ENCODE measurements around the gene CD74. TPM values are rescaled to one million over a fixed set of nuclear protein-coding genes. Genes with fewer than 3 reads are reported as not detected.
A peak's percentile ranks its signal among the peaks of the same experiment; 100 is the strongest.

CD74 gene
- total and polyA plus RNA-seq, 2 donors (not counting 1 experiment from before 2014, with no cell fraction given): 1.3 to 5.9 TPM

GRCh38 chr5:150358261-150359095, 54.2 kb downstream of the CD74 start:
- peak overlapping the region; percentile 71 for H3K27ac ChIP-seq (ENCODE audit: insufficient read depth, low read length)
- no peak for TF ChIP-seq EZH2 (IDR thresholded peaks at IDR 0.05; ENCODE audit: low read length, missing control alignments)
- TF ChIP-seq, protein P1, sequence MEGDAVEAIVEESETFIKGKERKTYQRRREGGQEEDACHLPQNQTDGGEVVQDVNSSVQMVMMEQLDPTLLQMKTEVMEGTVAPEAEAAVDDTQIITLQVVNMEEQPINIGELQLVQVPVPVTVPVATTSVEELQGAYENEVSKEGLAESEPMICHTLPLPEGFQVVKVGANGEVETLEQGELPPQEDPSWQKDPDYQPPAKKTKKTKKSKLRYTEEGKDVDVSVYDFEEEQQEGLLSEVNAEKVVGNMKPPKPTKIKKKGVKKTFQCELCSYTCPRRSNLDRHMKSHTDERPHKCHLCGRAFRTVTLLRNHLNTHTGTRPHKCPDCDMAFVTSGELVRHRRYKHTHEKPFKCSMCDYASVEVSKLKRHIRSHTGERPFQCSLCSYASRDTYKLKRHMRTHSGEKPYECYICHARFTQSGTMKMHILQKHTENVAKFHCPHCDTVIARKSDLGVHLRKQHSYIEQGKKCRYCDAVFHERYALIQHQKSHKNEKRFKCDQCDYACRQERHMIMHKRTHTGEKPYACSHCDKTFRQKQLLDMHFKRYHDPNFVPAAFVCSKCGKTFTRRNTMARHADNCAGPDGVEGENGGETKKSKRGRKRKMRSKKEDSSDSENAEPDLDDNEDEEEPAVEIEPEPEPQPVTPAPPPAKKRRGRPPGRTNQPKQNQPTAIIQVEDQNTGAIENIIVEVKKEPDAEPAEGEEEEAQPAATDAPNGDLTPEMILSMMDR (conservative IDR thresholded peaks at IDR 0.05 in 1 of 2, IDR thresholded peaks at IDR 0.05 in 1 of 2; ENCODE audit: low read depth in 1 of 2, low read length in 2 of 2): no peak

DNA sequence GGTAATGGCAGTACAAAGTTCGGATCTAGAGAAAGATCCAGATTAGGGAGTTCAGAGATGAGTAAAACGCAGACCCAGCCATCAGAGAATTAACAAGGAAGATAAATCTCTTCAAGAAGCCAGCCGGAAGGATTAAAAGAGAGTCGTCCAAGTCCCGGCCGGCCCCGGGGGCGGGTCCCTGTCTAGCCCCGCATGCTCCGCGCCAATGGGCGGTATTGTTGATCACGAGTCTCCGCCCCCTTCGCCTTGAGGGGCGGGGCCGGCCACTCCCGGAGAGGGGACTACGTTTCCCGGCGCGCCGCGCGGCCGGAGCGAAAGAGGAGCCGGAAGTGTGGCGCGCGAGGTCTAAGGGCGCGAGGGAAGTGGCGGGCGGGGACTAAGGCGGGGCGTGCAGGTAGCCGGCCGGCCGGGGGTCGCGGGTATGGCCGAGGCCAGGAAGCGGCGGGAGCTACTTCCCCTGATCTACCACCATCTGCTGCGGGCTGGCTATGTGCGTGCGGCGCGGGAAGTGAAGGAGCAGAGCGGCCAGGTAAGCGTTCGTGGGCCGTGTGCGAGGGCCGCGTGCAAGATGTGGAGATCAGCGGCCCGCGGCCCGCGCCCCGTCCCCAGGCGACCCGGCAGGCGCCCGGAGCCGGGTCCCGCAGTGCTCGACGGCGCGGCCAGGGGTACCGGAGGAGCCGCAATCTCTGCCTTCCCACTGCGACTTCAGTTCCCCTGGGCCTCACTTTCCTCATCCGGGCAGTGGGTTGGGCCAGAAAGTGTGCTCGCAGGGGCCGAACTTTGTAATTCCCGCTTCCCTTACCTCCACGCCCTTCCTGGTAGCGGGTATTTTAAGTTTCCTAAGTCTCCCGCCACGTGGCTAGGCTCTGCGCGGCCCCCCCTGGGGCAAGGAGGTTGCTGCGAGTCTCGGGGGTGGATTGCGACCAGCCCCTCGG, 55.1 kb downstream of the CD74 start, which contains the start of gene TCOF1:
TCOF1 (plus strand) TSS at position 372 of the 935 bp plus-strand sequence; CDS start at position 422, 50 bp downstream.
- Histone ChIP-seq H3K79me2 (ENCODE audit: control insufficient read depth, insufficient read depth, low read length) (peaks cover 25% of the 10 kb centered on the region), H3K4me3 (replicated peaks in 1 of 4; ENCODE audit: control extremely low read depth in 1 of 4, insufficient read depth in 1 of 4, low read depth in 3 of 4, low read length in 4 of 4) (peak within 1 kb of the TSS; percentile 85 to 88 (median 86)), H2AFZ (ENCODE audit: low read length) (peak within 1 kb of the TSS; percentile 74), H3K36me3 (ENCODE audit: control insufficient read depth, insufficient read depth, low read length) (peaks cover 8% of the 10 kb centered on the region), H3K4me1 (ENCODE audit: control insufficient read depth, extremely low read depth, insufficient read depth, low read length) (no peaks in the 10 kb centered on the region), H3K27ac (ENCODE audit: insufficient read depth, low read length) (peak within 1 kb of the TSS; percentile 71), H4K20me1 (ENCODE audit: control insufficient read depth, extremely low read depth, insufficient read depth, low read length) (no peaks in the 10 kb centered on the region), H3K9me3 (ENCODE audit: control insufficient read depth, insufficient read depth, low read depth, low read length) (no peaks in the 10 kb centered on the region), H3K4me2 (ENCODE audit: extremely low read depth, insufficient read depth, low read length) (peak within 1 kb of the TSS; percentile 89), H3K9ac (ENCODE audit: insufficient read depth, low read length) (peak within 1 kb of the TSS; percentile 80), H3K27me3 (ENCODE audit: control insufficient read depth, insufficient read depth, low read length) (no peaks in the 10 kb centered on the region)
- no peak for TF ChIP-seq EZH2 (IDR thresholded peaks at IDR 0.05; ENCODE audit: low read length, missing control alignments)
- TF ChIP-seq, protein P1 (conservative IDR thresholded peaks at IDR 0.05 in 1 of 2, IDR thresholded peaks at IDR 0.05 in 1 of 2; ENCODE audit: low read depth in 1 of 2, low read length in 2 of 2): no peak
- DNase-seq (ENCODE audit: low read depth in 2 of 2): peak; percentile 90 to 92

More at GRCh38 chr5:150358261-150359095, 54.2 kb downstream of the CD74 start:
- H3K9me3 ChIP-seq (ENCODE audit: control insufficient read depth, insufficient read depth, low read depth, low read length): no peaks in the 10 kb centered on the region
- H3K4me1 ChIP-seq (ENCODE audit: control insufficient read depth, extremely low read depth, insufficient read depth, low read length): no peaks in the 10 kb centered on the region
- H3K27me3 ChIP-seq (ENCODE audit: control insufficient read depth, insufficient read depth, low read length): no peaks in the 10 kb centered on the region
- H4K20me1 ChIP-seq (ENCODE audit: control insufficient read depth, extremely low read depth, insufficient read depth, low read length): no peaks in the 10 kb centered on the region
- peaks cover 12% of the 10 kb centered on the region for H3K36me3 ChIP-seq (ENCODE audit: control insufficient read depth, insufficient read depth, low read length)
- peak overlapping the region; percentile 80 for H3K9ac ChIP-seq (ENCODE audit: insufficient read depth, low read length)
- peak overlapping the region; percentile 74 for H2AFZ ChIP-seq (ENCODE audit: low read length)
- DNase-seq (ENCODE audit: low read depth in 2 of 2): peak; percentile 8 to 47
- peaks cover 25% of the 10 kb centered on the region for H3K79me2 ChIP-seq (ENCODE audit: control insufficient read depth, insufficient read depth, low read length)
- peak overlapping the region; percentile 89 for H3K4me2 ChIP-seq (ENCODE audit: extremely low read depth, insufficient read depth, low read length)
- peak overlapping the region; percentile 85 to 88 (median 86) for H3K4me3 ChIP-seq (replicated peaks in 1 of 4; ENCODE audit: control extremely low read depth in 1 of 4, insufficient read depth in 1 of 4, low read depth in 3 of 4, low read length in 4 of 4)

Measured in fibroblast of lung (primary cell).